ENCODE results near the gene NOD1.

NOD1 gene

GRCh38 chr7:30503274-30504212 lies 25.0 kb upstream of the NOD1 start:
- H3K4me3 ChIP-seq (replicated peaks in 1 of 2; ENCODE audit: low read depth in 2 of 2, low read length in 2 of 2): peak overlapping the region; percentile 93 to 98
- TF ChIP-seq CTCF (IDR thresholded peaks at IDR 0.05; ENCODE audit: low read depth, low read length): no peak
- peak; percentile 14 to 28 for DNase-seq (ENCODE audit: low read depth in 2 of 2)

GRCh38 chr7:30502470-30503251 lies 24.1 kb upstream of the NOD1 start:
- TF ChIP-seq CTCF (IDR thresholded peaks at IDR 0.05; ENCODE audit: low read depth, low read length): no peak
- no peak for DNase-seq (ENCODE audit: low read depth in 2 of 2)

GRCh38 chr7:30501264-30501663 lies 22.7 kb upstream of the NOD1 start:
- no peak for DNase-seq (ENCODE audit: low read depth in 2 of 2)
- TF ChIP-seq CTCF (IDR thresholded peaks at IDR 0.05; ENCODE audit: low read depth, low read length): no peak
- no peak overlapping the region for H3K4me3 ChIP-seq (replicated peaks in 1 of 2; ENCODE audit: low read depth in 2 of 2, low read length in 2 of 2)

More at GRCh38 chr7:30502470-30503251, 24.1 kb upstream of the NOD1 start:
- H3K4me3 ChIP-seq (replicated peaks in 1 of 2; ENCODE audit: low read depth in 2 of 2, low read length in 2 of 2): no peak overlapping the region

- no peak for TF ChIP-seq CTCF (IDR thresholded peaks at IDR 0.05; ENCODE audit: low read depth, low read length)
- DNase-seq (ENCODE audit: low read depth in 2 of 2): no peak
- no peak overlapping the region for H3K4me3 ChIP-seq (replicated peaks in 1 of 2; ENCODE audit: low read depth in 2 of 2, low read length in 2 of 2)
Observed at GRCh38 chr7:30493228-30493627, 14.6 kb upstream of the NOD1 start.

- no peak for DNase-seq (ENCODE audit: low read depth in 2 of 2)
- no peak overlapping the region for H3K4me3 ChIP-seq (replicated peaks in 1 of 2; ENCODE audit: low read depth in 2 of 2, low read length in 2 of 2)
- TF ChIP-seq CTCF (IDR thresholded peaks at IDR 0.05; ENCODE audit: low read depth, low read length): no peak
Observed at GRCh38 chr7:30491417-30491816, 12.8 kb upstream of the NOD1 start.

GRCh38 chr7:30487371-30487770 lies 8.8 kb upstream of the NOD1 start:
- no peak for TF ChIP-seq CTCF (IDR thresholded peaks at IDR 0.05; ENCODE audit: low read depth, low read length)
- H3K4me3 ChIP-seq (replicated peaks in 1 of 2; ENCODE audit: low read depth in 2 of 2, low read length in 2 of 2): no peak overlapping the region
- DNase-seq (ENCODE audit: low read depth in 2 of 2): no peak
